Transverse colon (tissue), 4 donors: ENCODE data around the gene PARS2.

Source experiments
- CTCF ChIP-seq, 5 experiments: fragments of 200-600 bp in 3 of 5; fragments of 450-650 bp in 2 of 5; sonication (generic) in 3 of 5; IDR thresholded peaks; 1 replicate in 2 of 5; 2 replicates in 3 of 5; pipeline ENCODE4 v1.5.1; 2016 to 2017; ENCODE audit warnings: antibody characterized with exemption in 5 of 5, inconsistent platforms in 3 of 5, mild to moderate bottlenecking in 2 of 5, moderate library complexity in 1 of 5
- EP300 ChIP-seq: sonication (generic); formaldehyde crosslinking; IDR thresholded peaks from one replicate; pipeline ENCODE4 v1.6.1; 2017; ENCODE audit warnings: antibody characterized with exemption, low read depth
- POLR2A ChIP-seq: fragments of 450-650 bp; IDR thresholded peaks from one replicate; pipeline ENCODE4 v1.6.1; 2016; ENCODE audit warnings: antibody characterized with exemption, mild to moderate bottlenecking, moderate library complexity
- POLR2AphosphoS5 ChIP-seq, 3 donors: sonication (generic); formaldehyde crosslinking; IDR thresholded peaks; one replicate each; pipeline ENCODE4 v1.6.1; 2016; ENCODE audit warnings: antibody characterized with exemption in 3 of 3

- no peak for TF ChIP-seq CTCF (IDR thresholded peaks at IDR 0.05)
- TF ChIP-seq POLR2A = no peak
- no peak for TF ChIP-seq POLR2AphosphoS5 (IDR thresholded peaks at IDR 0.05)
- no peak for TF ChIP-seq EP300
Observed at GRCh38 chr1:54792686-54793282, 28.5 kb upstream of the PARS2 start.
